Cardiac muscle cell (in vitro differentiated cells and primary cell): Measurements from ENCODE around the gene CCNJL. TPM values are rescaled to one million over a fixed set of nuclear protein-coding genes. Genes with fewer than 3 reads are reported as not detected.

ENCODE experiments used
- DNase-seq, 2 donors: peaks; one replicate each; pipeline versions ENCODE4 v3.0.0 to v3.0.0-alpha.2; 2010 to 2017; ENCODE audit warnings: low read depth in 1 of 2, low spot score in 1 of 2
- H3K27ac ChIP-seq: fragments of 200-600 bp; sonication (generic); 2 replicates; pipeline ENCODE4 v1.5.1; 2016
- H3K27me3 ChIP-seq: fragments of 200-600 bp; sonication (generic); 2 replicates; pipeline ENCODE4 v1.6.0; 2016; ENCODE audit warnings: control low read depth
- H3K36me3 ChIP-seq: fragments of 200-600 bp; sonication (generic); 2 replicates; pipeline ENCODE4 v1.5.1; 2016; ENCODE audit warnings: control low read depth
- H3K4me1 ChIP-seq: fragments of 200-600 bp; sonication (generic); 2 replicates; pipeline ENCODE4 v1.8.1; 2017; ENCODE audit warnings: low read depth, mild to moderate bottlenecking, mixed run types
- H3K4me3 ChIP-seq: fragments of 200-600 bp; sonication (generic); 2 replicates; pipeline ENCODE4 v1.5.1; 2016; ENCODE audit warnings: mild to moderate bottlenecking
- H3K9me3 ChIP-seq: fragments of 200-600 bp; sonication (generic); 2 replicates; pipeline ENCODE4 v1.5.1; 2017; ENCODE audit warnings: low read depth, mild to moderate bottlenecking, control low read depth
- CTCF ChIP-seq: IDR thresholded peaks from 2 replicates; pipeline ENCODE4 v1.5.1; 2012; ENCODE audit warnings: low read depth, mild to moderate bottlenecking, low read length
- polyA plus RNA-seq: library from polyadenylated mRNA; unstranded; fragments of >200 nt; fragmentation: Nextera tagmentation; extraction: Ambion mirVana; gene quantifications from 2 replicates; pipeline ENCODE4 v1.2.1, GENCODE V29; 2016
- total RNA-seq: library from RNA; depleted of rRNA; stranded (reverse); fragments of >200 nt; gene quantifications from 2 replicates; pipeline ENCODE4 v1.2.3, GENCODE V29; 2016

The CCNJL gene
- total and polyA plus RNA-seq, 2 experiments from 2014 or later = 14.1 to 16.1 TPM

- no peaks in the 10 kb centered on the region for H3K36me3 ChIP-seq
- H3K27ac ChIP-seq = no peak overlapping the region
- TF ChIP-seq CTCF = no peak
- no peaks in the 10 kb centered on the region for H3K27me3 ChIP-seq
- DNase-seq = no peak
- H3K9me3 ChIP-seq = no peaks in the 10 kb centered on the region
- peaks cover 9% of the 10 kb centered on the region for H3K4me1 ChIP-seq
- no peak overlapping the region for H3K4me3 ChIP-seq
These were observed 105.3 kb downstream of the CCNJL start for GRCh38 chr5:160207061-160207460.

Other genes with a start within 250 kb of the CCNJL start
- 23.7 and 32.2 TPM in 2 replicates for gene PWWP2A, start 193.1 kb downstream of the CCNJL start, total RNA-seq
- gene PWWP2A, start 193.1 kb downstream of the CCNJL start, polyA plus RNA-seq = 17.9 and 19.9 TPM in 2 replicates
- not detected in 2 replicates for gene FABP6, start 83.1 kb downstream of the CCNJL start, total RNA-seq
- gene FABP6, start 83.1 kb downstream of the CCNJL start, polyA plus RNA-seq = 0.34 TPM in 1 of 2 replicates, not detected in the other
- not detected in 2 replicates for gene C1QTNF2, start 58.1 kb upstream of the CCNJL start, total RNA-seq
- 0.24 TPM in 1 of 2 replicates, not detected in the other for gene C1QTNF2, start 58.1 kb upstream of the CCNJL start, polyA plus RNA-seq
- 6.3 and 8.8 TPM in 2 replicates for gene FAM200C, start 87.5 kb upstream of the CCNJL start, total RNA-seq
- 10.5 and 11.2 TPM in 2 replicates for gene FAM200C, start 87.5 kb upstream of the CCNJL start, polyA plus RNA-seq
- gene SLU7, start 106.5 kb upstream of the CCNJL start, total RNA-seq = 30.1 and 34.0 TPM in 2 replicates
- 44.7 and 49.7 TPM in 2 replicates for gene SLU7, start 106.5 kb upstream of the CCNJL start, polyA plus RNA-seq
- gene PTTG1, start 109.3 kb upstream of the CCNJL start, total RNA-seq = 34.1 and 246 TPM in 2 replicates
- gene PTTG1, start 109.3 kb upstream of the CCNJL start, polyA plus RNA-seq = 69.8 and 618 TPM in 2 replicates